HG02610 (cell line): ENCODE data around the gene OGA.
"Not testable (repeated sequence)": the region's sequence is repeated elsewhere in the genome, so short reads cannot be mapped to it uniquely, and the experiment has no call there.

Source experiments
- ATAC-seq: cut with Tn5 transposase; IDR thresholded peaks from one replicate; pipeline ENCODE4 v1.9.1; 2021; ENCODE audit warnings: mild to moderate bottlenecking, moderate library complexity; ENCODE audit not compliant: unreplicated experiment

The OGA gene

GRCh38 chr10:101807158-101807557 is 11.1 kb downstream of the OGA start:
- ATAC-seq = no peak

- ATAC-seq = no peak
These were observed 14.7 kb downstream of the OGA start for GRCh38 chr10:101803511-101803910.

- no peak for ATAC-seq
These were observed 20.7 kb downstream of the OGA start for GRCh38 chr10:101797403-101798059.

- ATAC-seq = no peak
These were observed 24.7 kb downstream of the OGA start for GRCh38 chr10:101793526-101793925.

GRCh38 chr10:101789686-101790085 is 28.6 kb downstream of the OGA start:
- ATAC-seq = no peak

- ATAC-seq = not testable (repeated sequence)
These were observed 29.0 kb downstream of the OGA start for GRCh38 chr10:101789231-101789630.

GRCh38 chr10:101785801-101786200 is 32.4 kb downstream of the OGA start:
- no peak for ATAC-seq

- no peak for ATAC-seq
These were observed 33.7 kb downstream of the OGA start for GRCh38 chr10:101784558-101784957.

- ATAC-seq = no peak
These were observed 34.5 kb downstream of the OGA start for GRCh38 chr10:101783736-101784118.

GRCh38 chr10:101782811-101783735 is 35.2 kb downstream of the OGA start, which contains the start of gene NPM3:
Gene NPM3, minus strand, starts transcription at chr10:101783446. Its CDS starts 56 bp downstream, at chr10:101783390.
- peak; percentile 59 for ATAC-seq

GRCh38 chr10:101781984-101782810 is 36.0 kb downstream of the OGA start:
- ATAC-seq = no peak

- ATAC-seq = no peak
These were observed 36.6 kb downstream of the OGA start for GRCh38 chr10:101781655-101781983.

- no peak for ATAC-seq
These were observed 37.2 kb downstream of the OGA start for GRCh38 chr10:101780818-101781654.

GRCh38 chr10:101780187-101780817 is 37.9 kb downstream of the OGA start:
- no peak for ATAC-seq

GRCh38 chr10:101779544-101780186 is 38.6 kb downstream of the OGA start:
- peak; percentile 37 for ATAC-seq

- ATAC-seq = no peak
These were observed 39.3 kb downstream of the OGA start for GRCh38 chr10:101778781-101779543.

GRCh38 chr10:101778151-101778780 is 40.0 kb downstream of the OGA start:
- ATAC-seq = no peak

- ATAC-seq = no peak
These were observed 40.6 kb downstream of the OGA start for GRCh38 chr10:101777619-101778145.
